ENCODE data around the gene AMPD3. TPM values are rescaled to one million over a fixed set of nuclear protein-coding genes. Genes with fewer than 3 reads are reported as not detected.

Gene AMPD3
- total and polyA plus RNA-seq, 2 donors (not counting 3 experiments of a cell fraction or from before 2014, with no cell fraction given) = 1.4 to 2.5 TPM

GRCh38 chr11:10532526-10532925 lies 77.5 kb downstream of the AMPD3 start:
- no TSS peak for BruUV-seq (replicated peaks)

DNA sequence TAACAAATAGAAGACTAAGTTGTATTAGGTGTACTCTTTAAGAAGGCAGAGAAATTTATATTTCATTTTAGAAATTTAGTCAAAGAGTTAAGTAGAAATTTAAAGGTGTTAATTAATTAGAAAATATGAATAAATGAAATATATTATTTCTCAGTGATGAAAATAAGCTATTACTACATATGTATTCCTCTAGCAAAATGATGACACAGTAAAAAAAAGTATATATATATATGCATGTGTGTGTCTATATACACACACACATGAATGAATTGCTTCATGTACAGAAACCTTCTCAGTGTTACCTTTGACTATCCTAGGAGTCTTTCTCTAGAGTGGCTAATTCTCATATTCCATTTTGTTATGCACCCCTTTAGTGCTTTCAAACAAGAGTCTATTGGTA lies 78.3 kb downstream of the AMPD3 start:
- no peak for FAIRE-seq

More at GRCh38 chr11:10532526-10532925, 77.5 kb downstream of the AMPD3 start:
- no peak overlapping the region for H2AFZ ChIP-seq (ENCODE audit: low read depth, low read length)
- H3K36me3 ChIP-seq (ENCODE audit: control insufficient read depth in 2 of 2, extremely low read depth in 1 of 2, insufficient read depth in 2 of 2, low read length in 2 of 2) = peaks cover 0 to 6% of the 10 kb centered on the region in 2 experiments
- no peak overlapping the region for H3K4me2 ChIP-seq (ENCODE audit: insufficient read depth, low read length)
- no peak overlapping the region for H3K4me3 ChIP-seq (replicated peaks in 1 of 3; ENCODE audit: insufficient read depth in 1 of 3, low read depth in 1 of 3, low read length in 3 of 3)
- H3K9me3 ChIP-seq (replicated peaks; ENCODE audit: control insufficient read depth, insufficient read depth, low read length) = no peaks in the 10 kb centered on the region
- no peak for DNase-seq (ENCODE audit: low read depth, low spot score)
- POLR2A ChIA-PET = no interaction called here
- no peaks in the 10 kb centered on the region for H3K9me1 ChIP-seq (replicated peaks; ENCODE audit: control insufficient read depth, extremely low read depth, insufficient read depth, low read length)
- CTCF ChIA-PET = interaction anchor here (1.2 kb wide), 1 partner anchor 8 kb away, joined by 8 read pairs; the partner anchor contains the start of gene RNF141
- H3K4me1 ChIP-seq (ENCODE audit: control insufficient read depth, extremely low read depth, insufficient read depth, low read length) = peaks cover 20% of the 10 kb centered on the region
- no peak for FAIRE-seq
- H3K27me3 ChIP-seq (ENCODE audit: control insufficient read depth in 2 of 2, insufficient read depth in 2 of 2, low read length in 2 of 2) = no peaks in the 10 kb centered on the region
- intact Hi-C loops (cut with micrococcal nuclease) (no loop called here), dilution Hi-C loops (cut with MboI; ENCODE audit: extremely low pct_ligation_motif_present, low sequenced_read_pairs) (no loop called here)
- TF ChIP-seq MYC (IDR thresholded peaks at IDR 0.05; ENCODE audit: low read depth, low read length) (no peak), FOS (IDR thresholded peaks at IDR 0.05; ENCODE audit: borderline replicate concordance, insufficient read depth, low read length) (no peak)
- H3K27ac ChIP-seq (ENCODE audit: insufficient read depth, low read depth, low read length) = no peak overlapping the region
- no peaks in the 10 kb centered on the region for H4K20me1 ChIP-seq (replicated peaks; ENCODE audit: control insufficient read depth, extremely low read depth, insufficient read depth, low read length)
- H3K79me2 ChIP-seq (ENCODE audit: control insufficient read depth, insufficient read depth, low read length) = peaks cover 3% of the 10 kb centered on the region
- no peak overlapping the region for H3K9ac ChIP-seq (replicated peaks; ENCODE audit: extremely low read depth, insufficient read depth, low read length)

More for the DNA sequence above, 78.3 kb downstream of the AMPD3 start:
- no peak overlapping the region for H3K9ac ChIP-seq (replicated peaks; ENCODE audit: extremely low read depth, insufficient read depth, low read length)
- no TSS peak for BruUV-seq (replicated peaks)
- no peaks in the 10 kb centered on the region for H4K20me1 ChIP-seq (replicated peaks; ENCODE audit: control insufficient read depth, extremely low read depth, insufficient read depth, low read length)
- no peaks in the 10 kb centered on the region for H3K9me1 ChIP-seq (replicated peaks; ENCODE audit: control insufficient read depth, extremely low read depth, insufficient read depth, low read length)
- ChIA-PET CTCF (interaction anchor here (1.9 to 2.7 kb wide), 2 partner anchors 17 to 19 kb away, joined by 7 to 10 read pairs; no protein-coding TSS in a partner anchor), POLR2A (no interaction called here)
- no peaks in the 10 kb centered on the region for H3K9me3 ChIP-seq (replicated peaks; ENCODE audit: control insufficient read depth, insufficient read depth, low read length)
- H3K27me3 ChIP-seq (ENCODE audit: control insufficient read depth in 2 of 2, insufficient read depth in 2 of 2, low read length in 2 of 2) = no peaks in the 10 kb centered on the region
- H3K4me1 ChIP-seq (ENCODE audit: control insufficient read depth, extremely low read depth, insufficient read depth, low read length) = peaks cover 17% of the 10 kb centered on the region
- peaks cover 0 to 6% of the 10 kb centered on the region in 2 experiments for H3K36me3 ChIP-seq (ENCODE audit: control insufficient read depth in 2 of 2, extremely low read depth in 1 of 2, insufficient read depth in 2 of 2, low read length in 2 of 2)
- H3K4me2 ChIP-seq (ENCODE audit: insufficient read depth, low read length) = no peak overlapping the region
- peaks cover 6% of the 10 kb centered on the region for H3K79me2 ChIP-seq (ENCODE audit: control insufficient read depth, insufficient read depth, low read length)
- H3K27ac ChIP-seq (ENCODE audit: insufficient read depth, low read depth, low read length) = no peak overlapping the region
- TF ChIP-seq POLR2AphosphoS5 (IDR thresholded peaks at IDR 0.05; ENCODE audit: insufficient read depth, low read depth, low read length) (no peak), POLR2A (IDR thresholded peaks at IDR 0.05; ENCODE audit: low read depth, low read length) (no peak), EZH2 (IDR thresholded peaks at IDR 0.05; ENCODE audit: borderline replicate concordance, low read depth, low read length, severe bottlenecking) (no peak), JUN (IDR thresholded peaks at IDR 0.05; ENCODE audit: borderline replicate concordance, insufficient read depth, insufficient read length, low read depth) (no peak), GATA2 (IDR thresholded peaks at IDR 0.05; ENCODE audit: insufficient read depth, insufficient read length, low read depth, low read length) (no peak), FOS (IDR thresholded peaks at IDR 0.05; ENCODE audit: borderline replicate concordance, insufficient read depth, low read length) (no peak), MYC (IDR thresholded peaks at IDR 0.05; ENCODE audit: low read depth, low read length) (no peak)
- TF ChIP-seq, protein P1, sequence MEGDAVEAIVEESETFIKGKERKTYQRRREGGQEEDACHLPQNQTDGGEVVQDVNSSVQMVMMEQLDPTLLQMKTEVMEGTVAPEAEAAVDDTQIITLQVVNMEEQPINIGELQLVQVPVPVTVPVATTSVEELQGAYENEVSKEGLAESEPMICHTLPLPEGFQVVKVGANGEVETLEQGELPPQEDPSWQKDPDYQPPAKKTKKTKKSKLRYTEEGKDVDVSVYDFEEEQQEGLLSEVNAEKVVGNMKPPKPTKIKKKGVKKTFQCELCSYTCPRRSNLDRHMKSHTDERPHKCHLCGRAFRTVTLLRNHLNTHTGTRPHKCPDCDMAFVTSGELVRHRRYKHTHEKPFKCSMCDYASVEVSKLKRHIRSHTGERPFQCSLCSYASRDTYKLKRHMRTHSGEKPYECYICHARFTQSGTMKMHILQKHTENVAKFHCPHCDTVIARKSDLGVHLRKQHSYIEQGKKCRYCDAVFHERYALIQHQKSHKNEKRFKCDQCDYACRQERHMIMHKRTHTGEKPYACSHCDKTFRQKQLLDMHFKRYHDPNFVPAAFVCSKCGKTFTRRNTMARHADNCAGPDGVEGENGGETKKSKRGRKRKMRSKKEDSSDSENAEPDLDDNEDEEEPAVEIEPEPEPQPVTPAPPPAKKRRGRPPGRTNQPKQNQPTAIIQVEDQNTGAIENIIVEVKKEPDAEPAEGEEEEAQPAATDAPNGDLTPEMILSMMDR (IDR thresholded peaks at IDR 0.05; ENCODE audit: extremely low read depth in 1 of 2, insufficient read depth in 1 of 2, low read depth in 1 of 2, low read length in 2 of 2) = no peak
- TF ChIP-seq, protein P2, sequence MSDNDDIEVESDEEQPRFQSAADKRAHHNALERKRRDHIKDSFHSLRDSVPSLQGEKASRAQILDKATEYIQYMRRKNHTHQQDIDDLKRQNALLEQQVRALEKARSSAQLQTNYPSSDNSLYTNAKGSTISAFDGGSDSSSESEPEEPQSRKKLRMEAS (IDR thresholded peaks at IDR 0.05; ENCODE audit: insufficient read depth, insufficient read length) = no peak
- intact Hi-C loops (cut with micrococcal nuclease) = no loop called here
- no peak overlapping the region for H3K4me3 ChIP-seq (replicated peaks in 1 of 3; ENCODE audit: insufficient read depth in 1 of 3, low read depth in 1 of 3, low read length in 3 of 3)
- no peak overlapping the region for H2AFZ ChIP-seq (ENCODE audit: low read depth, low read length)
- dilution Hi-C loops (cut with MboI; ENCODE audit: extremely low pct_ligation_motif_present, low sequenced_read_pairs) = no loop called here
- no peak for DNase-seq (ENCODE audit: low read depth, low spot score)

Data from endothelial cell of umbilical vein (primary cell).